GM12873 (cell line): Measurements from ENCODE around the gene TPRN.

ENCODE experiments used
- CTCF ChIP-seq: IDR thresholded peaks from 2 replicates; pipeline ENCODE4 v1.5.1; 2012; ENCODE audit warnings: low read depth, mild to moderate bottlenecking, moderate library complexity, low read length, control low read depth; ENCODE audit not compliant: insufficient read depth; ENCODE audit errors: missing control alignments

TPRN gene

GRCh38 chr9:137218754-137219271 is 18.3 kb upstream of the TPRN start:
- TF ChIP-seq CTCF, result no peak

DNA sequence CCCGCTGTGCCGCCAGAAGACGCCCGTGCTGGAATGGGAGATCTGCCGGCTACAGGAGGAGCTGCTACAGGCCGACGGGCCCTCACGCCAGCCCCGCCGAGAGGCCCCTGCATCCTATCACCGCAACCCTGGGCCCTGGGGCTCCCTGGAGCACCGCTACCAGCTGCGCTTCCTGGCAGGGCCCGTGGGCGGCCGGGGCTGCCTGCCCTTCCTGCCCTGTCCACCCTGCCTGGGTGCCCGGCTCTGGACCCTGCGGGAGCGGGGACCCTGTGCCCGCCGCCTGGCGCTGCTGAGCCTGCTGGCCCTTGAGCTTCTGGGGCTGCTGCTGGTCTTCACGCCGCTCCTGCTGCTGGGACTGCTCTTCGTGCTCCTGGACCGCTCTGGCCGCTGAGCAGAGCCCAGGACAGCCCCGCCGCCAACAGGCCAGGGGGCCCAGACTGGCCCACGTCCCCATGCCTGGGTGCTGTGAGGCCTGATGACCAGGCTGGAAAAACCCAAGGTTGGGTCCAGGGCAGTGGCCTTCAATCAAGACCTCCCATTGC is 17.7 kb upstream of the TPRN start:
- no peak for TF ChIP-seq CTCF

GRCh38 chr9:137217276-137218211 is 17.0 kb upstream of the TPRN start:
- no peak for TF ChIP-seq CTCF

DNA sequence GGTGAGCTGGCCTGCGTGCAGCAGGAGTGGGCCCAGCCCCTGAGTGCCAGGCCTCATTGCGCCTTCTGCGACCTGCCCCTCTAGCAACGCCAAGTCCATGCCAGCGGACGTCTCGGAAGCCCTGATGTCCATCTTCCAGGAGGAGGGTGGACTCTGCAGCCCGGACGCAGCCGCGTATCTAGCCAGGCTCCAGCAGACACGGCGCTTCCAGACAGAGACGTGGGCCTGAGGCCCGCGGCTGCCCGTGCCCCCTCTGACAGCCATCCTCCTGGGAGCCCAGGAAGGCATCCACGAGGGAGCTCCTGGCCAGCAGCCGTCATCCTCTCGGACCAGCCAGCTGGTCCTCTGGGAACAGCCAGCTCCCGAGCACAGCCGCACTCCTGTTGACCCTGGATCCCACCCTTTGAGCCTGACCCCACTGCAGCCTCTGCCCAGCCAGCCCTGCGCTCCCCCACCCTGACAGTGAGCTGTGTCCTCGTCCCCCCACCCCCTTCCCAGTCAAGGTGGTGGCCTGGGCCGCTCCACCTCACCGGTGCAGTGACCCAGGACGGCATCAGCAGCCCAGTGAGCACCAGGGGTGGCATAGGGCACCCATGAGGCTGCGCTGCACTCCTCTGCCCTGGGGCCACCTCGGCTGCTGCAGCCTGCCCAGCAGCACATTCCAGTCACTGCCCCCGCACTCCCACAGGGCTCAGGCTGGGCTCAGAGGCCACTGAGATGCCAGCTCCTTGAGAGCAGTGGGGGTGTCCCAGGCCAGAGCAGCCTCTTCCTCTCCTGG is 15.8 kb upstream of the TPRN start:
- no peak for TF ChIP-seq CTCF

DNA sequence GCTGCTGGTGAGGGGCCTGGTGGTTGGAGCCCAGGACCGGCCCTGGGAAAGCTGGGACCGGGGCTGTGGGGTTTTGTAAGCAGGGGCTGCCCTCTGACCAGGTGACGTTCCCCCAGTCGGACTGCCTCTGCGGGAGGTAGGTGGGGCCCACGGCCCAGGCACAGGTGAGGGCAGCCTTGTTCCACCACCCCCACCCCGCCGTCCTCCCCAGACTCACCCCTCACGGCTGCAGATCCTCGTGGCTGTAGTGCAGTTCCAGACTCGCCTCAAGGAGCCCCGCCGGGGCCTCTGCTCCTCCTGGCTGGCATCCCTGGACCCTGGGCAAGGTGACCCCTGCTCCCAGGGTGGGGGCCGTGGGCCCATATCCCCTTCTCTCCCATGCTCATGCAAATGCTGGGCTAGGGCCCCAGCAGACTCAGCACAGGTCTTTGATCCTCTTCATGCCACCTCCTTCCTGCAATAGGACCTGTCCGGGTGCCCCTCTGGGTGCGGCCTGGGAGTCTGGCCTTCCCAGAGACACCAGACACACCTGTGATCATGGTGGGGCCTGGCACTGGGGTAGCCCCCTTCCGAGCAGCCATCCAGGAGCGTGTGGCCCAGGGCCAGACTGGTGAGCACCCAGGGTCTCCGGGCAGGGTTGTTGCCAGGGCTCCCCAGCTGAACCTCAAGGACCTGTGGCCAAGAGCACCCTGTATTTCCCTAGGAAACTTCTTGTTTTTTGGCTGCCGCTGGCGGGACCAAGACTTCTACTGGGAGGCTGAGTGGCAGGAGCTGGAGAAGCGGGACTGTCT is 14.8 kb upstream of the TPRN start:
- TF ChIP-seq CTCF, result no peak

GRCh38 chr9:137214620-137215019 is 14.1 kb upstream of the TPRN start:
- no peak for TF ChIP-seq CTCF
